ENCODE data around the gene GABRG3. TPM values are rescaled to one million over a fixed set of nuclear protein-coding genes. Genes with fewer than 3 reads are reported as not detected.

Gene GABRG3
- polyA plus RNA-seq, 1 experiment, result not detected

DNA sequence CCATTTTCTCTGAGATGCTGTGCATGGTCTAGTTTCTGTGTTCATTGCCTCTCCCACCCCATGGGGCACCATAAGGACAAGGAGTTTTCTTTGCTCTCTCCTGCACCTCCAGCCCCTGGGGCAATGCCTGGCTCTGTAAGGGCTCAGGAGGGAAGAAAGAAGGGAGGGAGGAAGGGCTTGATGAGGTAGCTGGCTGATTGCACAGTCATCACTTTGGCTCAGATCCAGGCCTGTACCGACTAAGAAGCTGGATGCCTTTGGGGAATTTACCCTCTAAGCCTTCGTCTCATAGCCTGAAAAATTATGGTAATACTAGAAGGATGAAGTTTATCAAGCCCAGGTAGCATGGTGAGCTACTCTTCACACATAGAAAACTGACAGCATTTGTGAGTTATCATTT is 382.9 kb downstream of the GABRG3 start:
- H3K27me3 ChIP-seq (ENCODE audit: control insufficient read depth, insufficient read depth, low read length), result no peaks in the 10 kb centered on the region
- no peak for DNase-seq (ENCODE audit: low read depth, low spot score)
- H3K4me3 ChIP-seq (ENCODE audit: low read depth, low read length), result no peak overlapping the region
- no peak overlapping the region for H3K27ac ChIP-seq (ENCODE audit: low read depth, low read length)
- POLR2A ChIA-PET, result no interaction called here
- CTCF ChIA-PET, result no interaction called here
- TF ChIP-seq, protein P1, sequence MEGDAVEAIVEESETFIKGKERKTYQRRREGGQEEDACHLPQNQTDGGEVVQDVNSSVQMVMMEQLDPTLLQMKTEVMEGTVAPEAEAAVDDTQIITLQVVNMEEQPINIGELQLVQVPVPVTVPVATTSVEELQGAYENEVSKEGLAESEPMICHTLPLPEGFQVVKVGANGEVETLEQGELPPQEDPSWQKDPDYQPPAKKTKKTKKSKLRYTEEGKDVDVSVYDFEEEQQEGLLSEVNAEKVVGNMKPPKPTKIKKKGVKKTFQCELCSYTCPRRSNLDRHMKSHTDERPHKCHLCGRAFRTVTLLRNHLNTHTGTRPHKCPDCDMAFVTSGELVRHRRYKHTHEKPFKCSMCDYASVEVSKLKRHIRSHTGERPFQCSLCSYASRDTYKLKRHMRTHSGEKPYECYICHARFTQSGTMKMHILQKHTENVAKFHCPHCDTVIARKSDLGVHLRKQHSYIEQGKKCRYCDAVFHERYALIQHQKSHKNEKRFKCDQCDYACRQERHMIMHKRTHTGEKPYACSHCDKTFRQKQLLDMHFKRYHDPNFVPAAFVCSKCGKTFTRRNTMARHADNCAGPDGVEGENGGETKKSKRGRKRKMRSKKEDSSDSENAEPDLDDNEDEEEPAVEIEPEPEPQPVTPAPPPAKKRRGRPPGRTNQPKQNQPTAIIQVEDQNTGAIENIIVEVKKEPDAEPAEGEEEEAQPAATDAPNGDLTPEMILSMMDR (IDR thresholded peaks at IDR 0.05; ENCODE audit: low read depth, low read length), result no peak
- peaks cover 25% of the 10 kb centered on the region for H3K9me3 ChIP-seq (ENCODE audit: control insufficient read depth, insufficient read depth, low read length)

DNA sequence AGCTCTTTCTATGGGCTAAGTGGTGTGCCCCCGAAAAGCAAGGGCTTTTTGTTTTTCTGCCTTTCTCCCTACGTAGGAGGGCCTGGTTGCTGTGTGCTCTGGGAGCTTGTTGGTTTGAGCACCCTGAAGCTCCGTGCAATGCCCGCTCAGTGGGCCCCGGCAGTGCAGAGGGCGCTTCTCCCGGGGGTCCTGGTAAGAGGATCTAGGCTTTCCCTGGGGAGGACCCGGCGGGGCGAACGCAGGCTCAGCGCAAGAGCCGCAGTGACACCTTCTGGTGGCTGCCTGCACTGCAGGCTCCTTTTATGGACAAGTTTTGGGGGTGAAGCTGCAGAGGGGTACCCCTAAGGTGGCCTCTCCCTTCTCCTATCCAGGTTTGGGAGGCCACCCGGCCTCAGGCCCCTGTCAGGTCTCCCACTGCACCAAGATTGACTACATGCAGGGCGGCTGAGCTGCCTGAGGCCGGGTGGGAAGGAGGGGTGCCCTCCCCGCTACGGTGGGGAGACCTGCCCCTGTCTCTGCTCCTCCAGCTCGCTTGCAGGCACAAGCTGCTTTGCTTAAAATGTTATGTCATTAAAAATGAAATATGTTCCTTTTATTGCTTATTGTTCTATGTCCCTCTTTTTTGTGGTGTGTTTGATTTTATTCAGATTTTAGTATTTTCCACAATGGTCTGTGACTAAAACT is 387.9 kb downstream of the GABRG3 start:
- Histone ChIP-seq H3K27ac (ENCODE audit: low read depth, low read length) (no peak overlapping the region), H3K4me3 (ENCODE audit: low read depth, low read length) (no peak overlapping the region), H3K27me3 (ENCODE audit: control insufficient read depth, insufficient read depth, low read length) (no peaks in the 10 kb centered on the region), H3K9me3 (ENCODE audit: control insufficient read depth, insufficient read depth, low read length) (peaks cover 6% of the 10 kb centered on the region; the same call in 1 of the 2 replicates)
- TF ChIP-seq, protein P1 (IDR thresholded peaks at IDR 0.05; ENCODE audit: low read depth, low read length), result peak; percentile 50
- ChIA-PET CTCF (interaction anchor here (0.6 to 2.2 kb wide), 5 partner anchors 11 to 469 kb away, joined by 3 to 7 read pairs (median 6); no protein-coding TSS in a partner anchor), POLR2A (no interaction called here)
- no peak for DNase-seq (ENCODE audit: low read depth, low spot score)

DNA sequence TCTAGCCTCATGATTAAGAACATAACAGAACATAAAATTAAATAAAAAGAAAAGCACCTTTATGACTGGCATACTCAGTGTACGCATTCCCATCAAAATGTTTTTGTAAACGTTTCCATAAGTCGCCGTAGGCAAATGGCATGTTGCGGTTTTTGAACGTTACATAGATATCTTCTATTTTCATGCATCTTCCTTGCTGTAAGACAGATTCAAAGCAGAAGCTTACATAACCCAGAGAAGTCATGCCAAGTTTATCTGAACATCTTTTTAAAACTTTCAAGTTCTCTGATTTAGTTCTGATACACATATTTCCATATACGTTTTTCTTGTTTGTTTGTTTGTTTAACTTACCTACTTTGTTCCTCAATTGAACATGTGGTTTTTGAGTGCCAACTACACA is 388.6 kb downstream of the GABRG3 start:
- Histone ChIP-seq H3K27me3 (ENCODE audit: control insufficient read depth, insufficient read depth, low read length) (no peaks in the 10 kb centered on the region), H3K27ac (ENCODE audit: low read depth, low read length) (no peak overlapping the region), H3K4me3 (ENCODE audit: low read depth, low read length) (no peak overlapping the region), H3K9me3 (ENCODE audit: control insufficient read depth, insufficient read depth, low read length) (peaks cover 6% of the 10 kb centered on the region; the same call in 1 of the 2 replicates)
- ChIA-PET CTCF (interaction anchor here (0.6 to 2.2 kb wide), 4 partner anchors 12 to 470 kb away, joined by 3 to 7 read pairs (median 4); no protein-coding TSS in a partner anchor), POLR2A (no interaction called here)
- TF ChIP-seq, protein P1 (IDR thresholded peaks at IDR 0.05; ENCODE audit: low read depth, low read length), result no peak
- DNase-seq (ENCODE audit: low read depth, low spot score), result no peak

DNA sequence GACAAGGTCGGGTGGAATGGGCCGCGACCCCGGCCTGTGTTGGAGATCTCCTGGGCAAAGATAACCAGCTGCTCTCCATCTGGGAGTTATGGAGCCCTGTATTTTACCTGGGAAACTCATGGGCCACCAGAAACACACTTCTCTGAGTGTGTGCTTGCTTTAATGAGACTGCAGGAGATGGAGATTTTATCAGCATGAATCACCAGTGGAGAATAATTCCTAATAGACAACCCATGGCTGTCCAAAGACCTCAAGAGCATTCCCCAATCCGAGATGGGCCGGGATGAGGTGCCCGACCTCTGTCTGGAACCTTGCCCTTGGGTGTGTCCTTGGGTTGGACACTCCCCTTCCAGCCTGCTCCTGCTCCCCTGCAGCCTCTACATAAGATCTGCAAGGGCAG is 389.3 kb downstream of the GABRG3 start:
- no peak overlapping the region for H3K27ac ChIP-seq (ENCODE audit: low read depth, low read length)
- ChIA-PET CTCF (no interaction called here), POLR2A (no interaction called here)
- TF ChIP-seq, protein P1 (IDR thresholded peaks at IDR 0.05; ENCODE audit: low read depth, low read length), result no peak
- no peak for DNase-seq (ENCODE audit: low read depth, low spot score)
- H3K4me3 ChIP-seq (ENCODE audit: low read depth, low read length), result no peak overlapping the region
- H3K9me3 ChIP-seq (ENCODE audit: control insufficient read depth, insufficient read depth, low read length), result peaks cover 6% of the 10 kb centered on the region; the same call in 1 of the 2 replicates
- H3K27me3 ChIP-seq (ENCODE audit: control insufficient read depth, insufficient read depth, low read length), result no peaks in the 10 kb centered on the region

DNA sequence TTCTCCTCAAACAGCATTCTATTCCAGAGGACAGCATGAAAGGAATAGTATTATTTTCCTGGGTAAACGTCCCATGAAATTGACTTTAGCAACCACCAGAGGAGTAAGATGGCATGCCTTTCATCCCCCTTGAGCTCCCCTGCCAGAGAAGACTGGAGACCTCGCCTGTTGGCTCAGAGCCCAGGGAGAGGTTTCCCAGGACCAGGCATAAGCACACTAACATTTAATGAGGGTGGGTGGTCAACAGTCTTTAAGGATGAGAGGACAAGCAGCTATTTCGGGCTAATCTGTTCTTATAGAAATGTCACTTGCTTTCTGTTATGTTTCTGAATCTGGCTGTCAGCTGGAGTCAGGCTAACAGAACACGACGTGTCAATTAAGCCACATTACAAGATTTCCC is 390.5 kb downstream of the GABRG3 start:
- TF ChIP-seq, protein P1 (IDR thresholded peaks at IDR 0.05; ENCODE audit: low read depth, low read length), result no peak
- Histone ChIP-seq H3K27ac (ENCODE audit: low read depth, low read length) (no peak overlapping the region), H3K27me3 (ENCODE audit: control insufficient read depth, insufficient read depth, low read length) (no peaks in the 10 kb centered on the region), H3K9me3 (ENCODE audit: control insufficient read depth, insufficient read depth, low read length) (peaks cover 6% of the 10 kb centered on the region; the same call in 1 of the 2 replicates), H3K4me3 (ENCODE audit: low read depth, low read length) (no peak overlapping the region)
- ChIA-PET CTCF (no interaction called here), POLR2A (no interaction called here)
- no peak for DNase-seq (ENCODE audit: low read depth, low spot score)

Measured in AG04450 (cell line).